ENCODE results near the gene RMRP.

RMRP gene

GRCh38 chr9:35657546-35658136, at the start of gene RMRP (continued):
- TF ChIP-seq ZNF692 (tag by site-specific recombination; IDR thresholded peaks at IDR 0.05) (peak; percentile 89), ZNF19 (tag by site-specific recombination; IDR thresholded peaks at IDR 0.05; ENCODE audit: low read depth) (no peak), ZNF426 (tag by site-specific recombination; IDR thresholded peaks at IDR 0.05) (no peak), ZBTB26 (tag by site-specific recombination; optimal IDR thresholded peaks at IDR 0.05) (peak; percentile 95), MZF1 (tag by site-specific recombination; IDR thresholded peaks at IDR 0.05; ENCODE audit: borderline replicate concordance) (peak; percentile 82), OSR2 (tag by site-specific recombination; IDR thresholded peaks at IDR 0.05) (no peak), ZNF211 (tag by site-specific recombination; IDR thresholded peaks at IDR 0.05; ENCODE audit: low read depth) (no peak), SETDB1 (IDR thresholded peaks at IDR 0.05; ENCODE audit: insufficient read length, low read length) (no peak), ZNF473 (tag by site-specific recombination; IDR thresholded peaks at IDR 0.05) (no peak), OVOL3 (tag by site-specific recombination; IDR thresholded peaks at IDR 0.05) (no peak; the same call in 1 of the 2 replicates), ZNF214 (tag by site-specific recombination; IDR thresholded peaks at IDR 0.05; ENCODE audit: borderline replicate concordance) (no peak), ZNF280D (tag by site-specific recombination; IDR thresholded peaks at IDR 0.05) (no peak), ZBTB17 (tag by site-specific recombination; IDR thresholded peaks at IDR 0.05) (peak; percentile 79), PBX3 (CRISPR knock-in tag; IDR thresholded peaks at IDR 0.05) (peak; percentile 94), REST (tag by site-specific recombination; IDR thresholded peaks at IDR 0.05) (peak; percentile 62; the same call in 1 of the 2 replicates), ZNF221 (tag by site-specific recombination; IDR thresholded peaks at IDR 0.05; ENCODE audit: borderline replicate concordance) (no peak), EGR2 (tag by site-specific recombination; IDR thresholded peaks at IDR 0.05; ENCODE audit: low read depth) (peak; percentile 77), ZFP3 (tag by site-specific recombination; IDR thresholded peaks at IDR 0.05; ENCODE audit: low read depth) (no peak), AEBP2 (tag by site-specific recombination; IDR thresholded peaks at IDR 0.05; ENCODE audit: borderline replicate concordance) (no peak), ZNF239 (tag by site-specific recombination; IDR thresholded peaks at IDR 0.05) (no peak)

All from HEK293 (cell line).